Measurements from ENCODE around the gene HIC2.
"Not testable (repeated sequence)": the region's sequence is repeated elsewhere in the genome, so short reads cannot be mapped to it uniquely, and the experiment has no call there.

GRCh38 chr22:21498489-21498888 lies 81.3 kb downstream of the HIC2 start:
- TF ChIP-seq CTCF (IDR thresholded peaks at IDR 0.05); GABPA (IDR thresholded peaks at IDR 0.05; ENCODE audit: low read depth); POLR2AphosphoS5 (IDR thresholded peaks at IDR 0.05; ENCODE audit: low read depth, low read length); USF2 (IDR thresholded peaks at IDR 0.05; ENCODE audit: borderline replicate concordance, low read depth, low read length); TAF1 (IDR thresholded peaks at IDR 0.05; ENCODE audit: borderline replicate concordance, low read depth, low read length); EP300 (IDR thresholded peaks at IDR 0.05; ENCODE audit: borderline replicate concordance in 1 of 2, low read depth in 1 of 2, low read length in 1 of 2); ZBTB33 (IDR thresholded peaks at IDR 0.05; ENCODE audit: borderline replicate concordance, low read depth); REST (IDR thresholded peaks at IDR 0.05; ENCODE audit: low read depth, low read length); EZH2phosphoT487 (IDR thresholded peaks at IDR 0.05; ENCODE audit: borderline replicate concordance, low read depth); MXI1 (IDR thresholded peaks at IDR 0.05; ENCODE audit: low read depth, low read length); MAX (IDR thresholded peaks at IDR 0.05; ENCODE audit: low read depth); CHD2 (IDR thresholded peaks at IDR 0.05; ENCODE audit: low read length, partially characterized antibody): not testable (repeated sequence)
